ENCODE data around the gene TRIM41.
"Not testable (repeated sequence)": the region's sequence is repeated elsewhere in the genome, so short reads cannot be mapped to it uniquely, and the experiment has no call there.

TRIM41 gene

DNA sequence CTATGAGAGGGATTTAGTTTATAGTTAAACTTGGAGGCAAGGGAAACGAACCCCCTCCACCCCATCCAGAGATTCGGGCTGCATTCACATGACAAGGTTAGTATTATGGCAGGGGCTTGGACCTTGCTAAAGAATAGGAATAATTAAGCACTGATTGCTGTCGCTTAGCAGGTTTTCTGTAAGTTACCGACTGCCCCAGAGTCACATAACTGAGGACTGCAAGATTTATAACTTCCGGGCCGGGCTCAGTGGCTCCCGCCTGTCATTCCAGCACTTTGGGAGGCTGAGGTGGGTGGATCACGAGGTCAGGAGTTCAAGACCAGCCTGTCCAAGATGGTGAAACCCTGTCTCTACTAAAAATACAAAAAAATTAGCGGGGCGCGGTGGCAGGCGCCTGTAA, 44.8 kb downstream of the TRIM41 start:
- not testable (repeated sequence) for H3K27me3 ChIP-seq (ENCODE audit: control insufficient read depth in 1 of 2, insufficient read depth in 2 of 2, low read length in 2 of 2); H3K4me3 ChIP-seq (ENCODE audit: low read depth in 1 of 2, low read length in 2 of 2); H3K9me3 ChIP-seq (ENCODE audit: control insufficient read depth in 1 of 2, low read length in 2 of 2); H3K27ac ChIP-seq (ENCODE audit: low read depth, low read length); H3K9ac ChIP-seq (ENCODE audit: low read depth in 1 of 2, low read length in 2 of 2); H3K4me1 ChIP-seq (ENCODE audit: control insufficient read depth in 1 of 2, insufficient read depth in 2 of 2, low read length in 2 of 2); H3K36me3 ChIP-seq (ENCODE audit: control insufficient read depth in 1 of 2, insufficient read depth in 2 of 2, low read length in 2 of 2)

DNA sequence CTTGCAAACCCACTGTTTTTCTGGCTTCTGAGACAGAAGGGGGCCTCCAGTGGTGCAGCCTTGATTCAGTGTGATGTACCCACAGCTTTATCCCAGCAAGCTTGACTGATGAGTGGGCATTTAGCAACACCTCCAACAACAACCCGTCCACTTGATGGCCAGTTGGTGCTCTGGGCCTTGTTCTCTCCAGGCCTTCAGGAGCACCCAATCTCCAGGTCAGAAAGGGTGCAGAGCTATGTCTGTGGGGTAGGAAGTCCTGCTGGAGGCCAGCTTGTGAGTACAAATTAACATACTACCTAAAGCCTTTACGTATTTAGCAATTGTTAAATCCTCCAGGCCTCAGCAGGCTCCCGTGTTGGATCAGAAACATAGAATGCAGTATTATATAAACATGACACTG, 48.0 kb downstream of the TRIM41 start:
- peaks cover 0 to under 1% of the 10 kb centered on the region in 2 donors for H3K9me3 ChIP-seq (ENCODE audit: control insufficient read depth in 1 of 2, low read length in 2 of 2)

DNA sequence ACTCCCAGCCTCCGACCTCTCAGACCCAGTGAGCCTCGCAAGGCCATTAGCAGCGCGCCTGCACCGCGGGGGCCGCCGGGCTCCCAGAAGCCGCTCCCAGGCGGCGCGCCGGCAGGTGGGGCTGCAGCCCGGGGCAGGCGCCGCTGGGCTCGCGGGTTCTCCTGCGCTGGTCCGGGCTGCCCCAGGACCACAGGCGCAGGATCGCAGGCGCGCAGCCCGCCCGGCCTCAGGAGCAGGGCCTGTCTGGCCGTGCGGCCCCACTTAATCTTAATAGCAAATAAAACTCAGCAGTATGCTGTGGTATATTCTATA, 50.3 kb downstream of the TRIM41 start:
- not testable (repeated sequence) for H3K4me3 ChIP-seq (ENCODE audit: low read depth in 1 of 2, low read length in 2 of 2)

More for the DNA sequence above, 48.0 kb downstream of the TRIM41 start:
- H3K4me1 ChIP-seq (ENCODE audit: control insufficient read depth in 1 of 2, insufficient read depth in 2 of 2, low read length in 2 of 2) = no peaks in the 10 kb centered on the region
- no peak overlapping the region for H3K9ac ChIP-seq (ENCODE audit: low read depth in 1 of 2, low read length in 2 of 2)
- H3K27me3 ChIP-seq (ENCODE audit: control insufficient read depth in 1 of 2, insufficient read depth in 2 of 2, low read length in 2 of 2) = no peaks in the 10 kb centered on the region
- H3K36me3 ChIP-seq (ENCODE audit: control insufficient read depth in 1 of 2, insufficient read depth in 2 of 2, low read length in 2 of 2) = no peaks in the 10 kb centered on the region
- no peak overlapping the region for H3K4me3 ChIP-seq (ENCODE audit: low read depth in 1 of 2, low read length in 2 of 2)
- H3K27ac ChIP-seq (ENCODE audit: low read depth, low read length) = no peak overlapping the region

DNA sequence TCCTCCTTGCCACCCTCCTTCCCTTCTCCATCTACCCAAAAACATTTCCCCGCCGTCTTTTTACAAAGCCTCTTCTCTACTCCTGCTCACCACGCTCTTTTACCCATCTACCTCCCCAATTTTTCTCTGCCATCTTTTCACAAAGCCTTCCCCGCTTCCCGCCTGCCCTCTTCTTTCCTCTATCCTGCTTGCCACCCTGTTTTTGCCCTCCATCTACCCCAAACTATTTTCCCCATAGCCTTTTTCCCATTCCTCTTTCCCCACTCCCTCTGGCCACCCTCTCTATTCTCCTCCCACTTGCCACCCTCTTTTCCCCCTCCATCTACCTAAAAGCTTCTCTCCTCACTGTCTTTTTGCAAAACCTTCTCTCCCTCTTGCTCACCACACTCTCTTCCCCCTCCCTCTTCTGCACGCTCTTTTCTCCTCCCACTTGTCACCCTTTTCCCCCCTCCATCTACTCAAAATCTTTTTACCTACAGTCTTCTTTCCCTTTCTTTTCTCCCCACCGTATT, 57.2 kb downstream of the TRIM41 start:
- H3K27ac ChIP-seq (ENCODE audit: low read depth, low read length) = no peak overlapping the region
- H3K4me1 ChIP-seq (ENCODE audit: control insufficient read depth in 1 of 2, insufficient read depth in 2 of 2, low read length in 2 of 2) = no peaks in the 10 kb centered on the region
- H3K9me3 ChIP-seq (ENCODE audit: control insufficient read depth in 1 of 2, low read length in 2 of 2) = peaks cover 0 to 2% of the 10 kb centered on the region in 2 donors

More for the DNA sequence above, 50.3 kb downstream of the TRIM41 start:
- not testable (repeated sequence) for H3K27me3 ChIP-seq (ENCODE audit: control insufficient read depth in 1 of 2, insufficient read depth in 2 of 2, low read length in 2 of 2); H3K27ac ChIP-seq (ENCODE audit: low read depth, low read length); H3K36me3 ChIP-seq (ENCODE audit: control insufficient read depth in 1 of 2, insufficient read depth in 2 of 2, low read length in 2 of 2); H3K9ac ChIP-seq (ENCODE audit: low read depth in 1 of 2, low read length in 2 of 2); H3K4me1 ChIP-seq (ENCODE audit: control insufficient read depth in 1 of 2, insufficient read depth in 2 of 2, low read length in 2 of 2); H3K9me3 ChIP-seq (ENCODE audit: control insufficient read depth in 1 of 2, low read length in 2 of 2)

DNA sequence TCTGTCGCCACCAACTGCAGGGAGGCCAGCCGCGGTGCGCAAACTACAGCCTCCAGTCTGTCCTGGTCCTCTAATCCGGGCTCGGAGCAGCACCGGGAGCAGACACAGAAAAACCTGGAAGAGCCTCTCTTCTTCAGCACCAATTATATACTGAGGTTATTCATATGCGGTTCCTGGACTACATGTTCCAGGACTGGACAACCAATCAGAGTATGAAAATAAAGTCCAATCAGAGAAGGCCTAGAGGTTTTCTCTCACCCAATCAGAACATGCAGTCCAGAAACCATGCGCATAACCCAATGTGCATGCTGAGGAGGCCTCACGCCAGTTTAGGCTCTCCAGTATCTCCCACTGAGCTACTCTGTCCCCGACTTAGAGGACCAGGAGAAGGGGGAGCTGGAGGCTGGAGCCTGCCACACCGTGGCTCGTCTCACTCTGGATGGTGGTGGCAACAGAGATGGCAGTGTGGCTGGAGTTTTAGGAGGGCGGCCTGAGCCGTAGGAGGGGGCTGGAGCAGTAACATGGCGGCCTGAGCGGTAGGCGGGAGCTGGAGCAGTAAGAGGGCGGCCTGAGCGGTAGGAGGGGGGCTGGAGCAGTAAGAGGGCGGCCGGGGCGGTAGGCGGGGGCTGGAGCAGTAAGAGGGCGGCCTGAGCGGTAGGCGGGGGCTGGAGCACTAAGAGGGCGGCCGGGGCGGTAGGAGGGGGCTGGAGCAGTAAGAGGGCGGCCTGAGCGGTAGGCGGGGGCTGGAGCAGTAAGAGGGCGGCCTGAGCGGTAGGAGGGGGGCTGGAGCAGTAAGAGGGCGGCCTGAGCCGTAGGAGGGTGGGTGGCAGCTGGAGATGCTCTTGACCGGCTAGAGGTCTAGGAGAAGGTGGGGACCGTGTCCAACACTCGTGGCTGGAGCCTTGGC, 58.2 kb downstream of the TRIM41 start:
- Histone ChIP-seq H3K4me3 (ENCODE audit: low read depth in 1 of 2, low read length in 2 of 2) (no peak overlapping the region), H3K27me3 (ENCODE audit: control insufficient read depth in 1 of 2, insufficient read depth in 2 of 2, low read length in 2 of 2) (no peaks in the 10 kb centered on the region), H3K36me3 (ENCODE audit: control insufficient read depth in 1 of 2, insufficient read depth in 2 of 2, low read length in 2 of 2) (no peaks in the 10 kb centered on the region), H3K9me3 (ENCODE audit: control insufficient read depth in 1 of 2, low read length in 2 of 2) (no peaks in the 10 kb centered on the region), H3K9ac (ENCODE audit: low read depth in 1 of 2, low read length in 2 of 2) (no peak overlapping the region), H3K4me1 (ENCODE audit: control insufficient read depth in 1 of 2, insufficient read depth in 2 of 2, low read length in 2 of 2) (no peaks in the 10 kb centered on the region), H3K27ac (ENCODE audit: low read depth, low read length) (no peak overlapping the region)

More for the DNA sequence above, 57.2 kb downstream of the TRIM41 start:
- Histone ChIP-seq H3K9ac (ENCODE audit: low read depth in 1 of 2, low read length in 2 of 2) (no peak overlapping the region), H3K27me3 (ENCODE audit: control insufficient read depth in 1 of 2, insufficient read depth in 2 of 2, low read length in 2 of 2) (no peaks in the 10 kb centered on the region), H3K36me3 (ENCODE audit: control insufficient read depth in 1 of 2, insufficient read depth in 2 of 2, low read length in 2 of 2) (no peaks in the 10 kb centered on the region), H3K4me3 (ENCODE audit: low read depth in 1 of 2, low read length in 2 of 2) (no peak overlapping the region)

DNA sequence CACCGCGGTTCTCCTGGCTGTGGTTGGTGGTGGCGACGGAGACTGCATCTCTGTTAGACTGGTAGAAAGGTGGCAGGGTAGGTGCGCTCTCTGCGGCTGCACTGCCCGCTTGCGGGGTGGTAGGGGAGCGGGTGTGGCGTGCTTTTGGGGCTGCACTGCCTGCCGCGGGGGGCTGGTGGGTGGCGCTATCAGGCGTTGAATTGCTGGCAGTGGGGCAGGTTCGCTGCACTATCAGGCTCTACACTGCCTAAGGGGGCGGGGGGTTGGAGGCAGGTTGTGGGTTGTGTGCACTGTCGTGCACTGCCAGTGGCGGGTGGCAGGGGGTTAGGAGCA, 58.9 kb downstream of the TRIM41 start:
- Histone ChIP-seq H3K27me3 (ENCODE audit: control insufficient read depth in 1 of 2, insufficient read depth in 2 of 2, low read length in 2 of 2) (no peaks in the 10 kb centered on the region), H3K36me3 (ENCODE audit: control insufficient read depth in 1 of 2, insufficient read depth in 2 of 2, low read length in 2 of 2) (no peaks in the 10 kb centered on the region), H3K27ac (ENCODE audit: low read depth, low read length) (no peak overlapping the region), H3K4me1 (ENCODE audit: control insufficient read depth in 1 of 2, insufficient read depth in 2 of 2, low read length in 2 of 2) (no peaks in the 10 kb centered on the region), H3K9ac (ENCODE audit: low read depth in 1 of 2, low read length in 2 of 2) (no peak overlapping the region), H3K9me3 (ENCODE audit: control insufficient read depth in 1 of 2, low read length in 2 of 2) (no peaks in the 10 kb centered on the region), H3K4me3 (ENCODE audit: low read depth in 1 of 2, low read length in 2 of 2) (no peak overlapping the region)

DNA sequence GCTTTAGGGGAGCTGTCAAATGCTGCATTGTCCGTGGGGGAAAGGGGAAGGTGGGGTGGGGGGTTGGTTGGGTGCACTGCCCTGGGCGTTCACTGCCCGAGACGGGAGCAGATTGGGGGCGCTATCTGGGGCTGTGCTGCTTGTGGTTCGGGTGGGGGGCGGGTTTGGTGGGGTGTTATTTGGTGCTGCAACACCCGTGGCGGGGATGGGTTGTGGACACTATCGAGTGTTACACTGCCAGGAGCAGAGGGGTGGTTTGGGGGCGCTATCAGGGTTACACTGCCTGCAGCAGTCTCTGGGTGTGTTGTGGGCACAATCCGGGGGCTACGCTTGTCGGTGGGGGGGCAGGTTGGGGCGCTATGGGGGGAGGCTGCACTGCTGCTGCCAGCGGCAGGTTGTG, 59.3 kb downstream of the TRIM41 start:
- not testable (repeated sequence) for H3K4me1 ChIP-seq (ENCODE audit: control insufficient read depth in 1 of 2, insufficient read depth in 2 of 2, low read length in 2 of 2); H3K27ac ChIP-seq (ENCODE audit: low read depth, low read length); H3K4me3 ChIP-seq (ENCODE audit: low read depth in 1 of 2, low read length in 2 of 2); H3K9ac ChIP-seq (ENCODE audit: low read depth in 1 of 2, low read length in 2 of 2); H3K9me3 ChIP-seq (ENCODE audit: control insufficient read depth in 1 of 2, low read length in 2 of 2); H3K36me3 ChIP-seq (ENCODE audit: control insufficient read depth in 1 of 2, insufficient read depth in 2 of 2, low read length in 2 of 2); H3K27me3 ChIP-seq (ENCODE audit: control insufficient read depth in 1 of 2, insufficient read depth in 2 of 2, low read length in 2 of 2)

DNA sequence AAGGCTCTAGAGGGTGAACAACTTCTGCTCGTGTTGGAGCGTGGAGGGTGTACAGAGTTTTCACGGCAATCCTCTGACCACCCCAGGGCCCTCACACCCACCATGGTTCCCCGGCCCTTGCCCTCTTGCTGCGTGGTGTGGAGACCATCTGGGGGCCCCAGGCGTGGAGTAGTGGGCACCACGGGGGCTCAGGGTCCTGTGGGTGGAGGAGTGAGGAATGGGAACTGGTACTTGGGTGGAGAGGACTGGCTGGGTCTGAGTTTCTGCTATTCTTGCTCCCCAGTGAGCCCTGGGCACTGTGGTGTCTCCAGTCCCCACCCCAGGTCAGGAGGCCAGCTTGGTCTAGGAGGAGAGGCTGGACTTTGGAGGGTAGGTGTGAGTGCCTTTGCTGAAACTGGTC, 59.8 kb downstream of the TRIM41 start:
- Histone ChIP-seq H3K9me3 (ENCODE audit: control insufficient read depth in 1 of 2, low read length in 2 of 2) (no peaks in the 10 kb centered on the region), H3K27ac (ENCODE audit: low read depth, low read length) (no peak overlapping the region), H3K27me3 (ENCODE audit: control insufficient read depth in 1 of 2, insufficient read depth in 2 of 2, low read length in 2 of 2) (no peaks in the 10 kb centered on the region), H3K36me3 (ENCODE audit: control insufficient read depth in 1 of 2, insufficient read depth in 2 of 2, low read length in 2 of 2) (no peaks in the 10 kb centered on the region), H3K4me3 (ENCODE audit: low read depth in 1 of 2, low read length in 2 of 2) (no peak overlapping the region), H3K4me1 (ENCODE audit: control insufficient read depth in 1 of 2, insufficient read depth in 2 of 2, low read length in 2 of 2) (no peaks in the 10 kb centered on the region), H3K9ac (ENCODE audit: low read depth in 1 of 2, low read length in 2 of 2) (no peak overlapping the region)

DNA sequence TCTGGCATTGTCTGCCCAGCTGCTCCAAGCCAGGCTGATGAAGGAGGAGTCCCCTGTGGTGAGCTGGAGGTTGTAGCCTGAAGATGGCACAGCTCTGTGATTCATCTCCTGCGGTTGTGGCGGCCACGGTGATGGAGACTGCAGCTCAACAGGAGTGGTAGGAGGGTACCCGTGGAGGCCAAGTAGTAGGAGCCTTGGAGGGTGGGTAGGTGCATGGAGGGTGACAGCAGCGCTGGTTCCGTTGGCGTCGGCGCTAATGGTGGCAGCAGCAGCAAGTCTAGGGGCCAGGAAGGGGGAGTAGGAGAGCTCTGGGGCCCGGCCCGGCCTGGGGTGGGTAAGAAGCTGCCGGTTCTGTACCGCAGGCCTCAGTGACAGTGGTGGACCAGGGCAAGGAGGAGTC, 60.3 kb downstream of the TRIM41 start:
- H3K4me1 ChIP-seq (ENCODE audit: control insufficient read depth in 1 of 2, insufficient read depth in 2 of 2, low read length in 2 of 2) = no peaks in the 10 kb centered on the region
- no peaks in the 10 kb centered on the region for H3K27me3 ChIP-seq (ENCODE audit: control insufficient read depth in 1 of 2, insufficient read depth in 2 of 2, low read length in 2 of 2)
- no peaks in the 10 kb centered on the region for H3K9me3 ChIP-seq (ENCODE audit: control insufficient read depth in 1 of 2, low read length in 2 of 2)
- no peaks in the 10 kb centered on the region for H3K36me3 ChIP-seq (ENCODE audit: control insufficient read depth in 1 of 2, insufficient read depth in 2 of 2, low read length in 2 of 2)
- H3K27ac ChIP-seq (ENCODE audit: low read depth, low read length) = no peak overlapping the region
- no peak overlapping the region for H3K4me3 ChIP-seq (ENCODE audit: low read depth in 1 of 2, low read length in 2 of 2)
- H3K9ac ChIP-seq (ENCODE audit: low read depth in 1 of 2, low read length in 2 of 2) = no peak overlapping the region

DNA sequence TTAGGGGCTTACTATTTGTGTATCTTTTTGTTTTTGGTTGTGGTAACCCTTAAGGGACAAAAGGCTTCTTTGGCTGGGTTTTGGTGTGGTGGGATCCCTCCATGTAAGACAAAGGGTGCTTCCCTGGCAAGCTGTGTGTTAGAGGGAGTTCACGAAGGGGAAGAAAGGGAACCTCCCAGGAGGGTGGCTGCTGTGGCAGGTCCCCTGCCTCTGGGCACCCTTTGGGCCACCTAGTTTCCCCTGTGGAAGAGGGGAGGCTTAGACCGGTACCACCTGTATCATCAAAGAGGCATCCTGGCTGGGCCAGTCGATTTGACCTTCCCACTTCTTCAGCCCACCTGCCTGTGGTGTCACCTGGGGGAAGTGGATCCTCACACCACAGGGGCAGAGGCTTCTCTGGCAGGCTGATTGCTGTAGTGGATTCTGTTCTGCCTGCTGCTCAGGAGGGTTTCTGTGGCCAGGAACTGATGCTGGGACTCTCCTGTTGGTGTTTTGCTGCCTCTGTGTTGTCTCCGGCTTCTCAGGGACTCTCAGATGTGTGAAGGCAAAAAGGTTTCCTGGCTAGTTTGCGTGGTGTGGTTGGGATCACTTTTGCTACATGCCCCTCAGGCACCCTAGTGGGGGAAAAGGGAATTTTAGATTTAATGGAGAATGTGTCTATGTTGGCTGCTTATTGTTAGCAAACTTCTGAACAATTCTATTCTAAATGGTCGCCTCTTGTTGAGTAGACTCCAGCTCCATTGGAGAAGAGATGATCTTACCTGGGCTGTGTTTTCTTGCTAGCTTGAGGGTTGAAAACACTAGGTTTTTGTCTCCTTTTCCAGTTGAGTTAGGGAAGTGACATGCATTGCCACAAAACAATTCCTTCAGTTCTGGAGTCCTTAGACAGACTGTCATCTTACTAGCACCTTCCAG, 61.0 kb downstream of the TRIM41 start:
- H3K9me3 ChIP-seq (ENCODE audit: control insufficient read depth in 1 of 2, low read length in 2 of 2); H3K27me3 ChIP-seq (ENCODE audit: control insufficient read depth in 1 of 2, insufficient read depth in 2 of 2, low read length in 2 of 2): not testable (repeated sequence)

More for the DNA sequence above, 61.0 kb downstream of the TRIM41 start:
- not testable (repeated sequence) for H3K4me1 ChIP-seq (ENCODE audit: control insufficient read depth in 1 of 2, insufficient read depth in 2 of 2, low read length in 2 of 2); H3K36me3 ChIP-seq (ENCODE audit: control insufficient read depth in 1 of 2, insufficient read depth in 2 of 2, low read length in 2 of 2); H3K27ac ChIP-seq (ENCODE audit: low read depth, low read length); H3K9ac ChIP-seq (ENCODE audit: low read depth in 1 of 2, low read length in 2 of 2); H3K4me3 ChIP-seq (ENCODE audit: low read depth in 1 of 2, low read length in 2 of 2)
